ENCODE measurements around the gene PDCD11.

GRCh38 chr10:103474077-103474476 lies 77.7 kb downstream of the PDCD11 start:
- TF ChIP-seq CTCF (IDR thresholded peaks at IDR 0.05) (no peak), POLR2A (IDR thresholded peaks at IDR 0.05) (no peak)

Measured in uterus (tissue), 2 donors.